Progenitor cell of endocrine pancreas (in vitro differentiated cells): ENCODE data around the gene ZNF76. TPM values are rescaled to one million over a fixed set of nuclear protein-coding genes. Genes with fewer than 3 reads are reported as not detected.

Experiments
- DNase-seq: peaks from one replicate; pipeline ENCODE4 v3.0.0; 2021; ENCODE audit warnings: low spot score; ENCODE audit not compliant: unreplicated experiment
- H3K27ac Mint-ChIP-seq: 2 replicates; pipeline ENCODE4 v1.8.0; 2021; ENCODE audit warnings: mild to moderate bottlenecking, moderate library complexity, mixed read lengths
- H3K27me3 Mint-ChIP-seq: 2 replicates; pipeline ENCODE4 v1.8.0; 2021; ENCODE audit warnings: mixed read lengths
- H3K36me3 Mint-ChIP-seq: 2 replicates; pipeline ENCODE4 v1.8.0; 2022; ENCODE audit warnings: mixed read lengths; ENCODE audit not compliant: insufficient read depth
- H3K4me1 Mint-ChIP-seq: 2 replicates; pipeline ENCODE4 v1.8.0; 2021; ENCODE audit warnings: low read depth, mixed read lengths
- H3K4me3 Mint-ChIP-seq: 2 replicates; pipeline ENCODE4 v1.8.0; 2021; ENCODE audit warnings: low read depth, mild to moderate bottlenecking, moderate library complexity, mixed read lengths
- H3K9me3 Mint-ChIP-seq: 2 replicates; pipeline ENCODE4 v1.8.0; 2021; ENCODE audit warnings: low read depth, mixed read lengths
- CTCF ChIP-seq: fragments of 200-600 bp; sonication (generic); IDR thresholded peaks from one replicate; pipeline ENCODE4 v1.5.0; 2021; ENCODE audit warnings: antibody characterized with exemption, mild to moderate bottlenecking; ENCODE audit not compliant: unreplicated experiment
- total RNA-seq: library from RNA; stranded (reverse); gene quantifications from 2 replicates; pipeline ENCODE4 v1.2.1, GENCODE V29; 2021

ZNF76 gene
- total RNA-seq, 1 donor from 2014 or later = 61.2 TPM

GRCh38 chr6:35258858-35259193 lies 709 bp upstream of the ZNF76 start:
- TF ChIP-seq CTCF = peak; percentile 25
- peak; percentile 22 for DNase-seq
- H3K4me3 Mint-ChIP-seq = peak overlapping the region; percentile 98
- peak overlapping the region; percentile 99 for H3K27ac Mint-ChIP-seq
- no peaks in the 10 kb centered on the region for H3K36me3 Mint-ChIP-seq
- H3K9me3 Mint-ChIP-seq = no peaks in the 10 kb centered on the region
- H3K4me1 Mint-ChIP-seq = peaks cover 27% of the 10 kb centered on the region
- H3K27me3 Mint-ChIP-seq = no peaks in the 10 kb centered on the region

GRCh38 chr6:35259948-35260590 lies 534 bp downstream of the ZNF76 start:
- no peak for TF ChIP-seq CTCF
- Mint-ChIP-seq H3K27me3 (no peaks in the 10 kb centered on the region), H3K4me1 (peaks cover 38% of the 10 kb centered on the region), H3K27ac (peak overlapping the region; percentile 97), H3K9me3 (no peaks in the 10 kb centered on the region), H3K4me3 (peak overlapping the region; percentile 98), H3K36me3 (no peaks in the 10 kb centered on the region)
- peak; percentile 66 for DNase-seq

- no peaks in the 10 kb centered on the region for H3K9me3 Mint-ChIP-seq
- TF ChIP-seq CTCF = no peak
Observed at GRCh38 chr6:35260591-35261570, 1.3 kb downstream of the ZNF76 start.

GRCh38 chr6:35262596-35262995 lies 3.1 kb downstream of the ZNF76 start:
- peak overlapping the region; percentile 17 for H3K27ac Mint-ChIP-seq
- H3K36me3 Mint-ChIP-seq = no peaks in the 10 kb centered on the region
- no peak overlapping the region for H3K4me3 Mint-ChIP-seq
- peaks cover 40% of the 10 kb centered on the region for H3K4me1 Mint-ChIP-seq
- H3K9me3 Mint-ChIP-seq = no peaks in the 10 kb centered on the region
- no peak for TF ChIP-seq CTCF
- no peaks in the 10 kb centered on the region for H3K27me3 Mint-ChIP-seq
- DNase-seq = no peak

More at GRCh38 chr6:35260591-35261570, 1.3 kb downstream of the ZNF76 start:
- Mint-ChIP-seq H3K27me3 (no peaks in the 10 kb centered on the region), H3K27ac (peak overlapping the region; percentile 97), H3K4me1 (peaks cover 38% of the 10 kb centered on the region), H3K36me3 (no peaks in the 10 kb centered on the region), H3K4me3 (peak overlapping the region; percentile 98)
- DNase-seq = no peak

- Mint-ChIP-seq H3K4me3 (no peak overlapping the region), H3K9me3 (no peaks in the 10 kb centered on the region), H3K36me3 (no peaks in the 10 kb centered on the region), H3K27me3 (no peaks in the 10 kb centered on the region), H3K27ac (no peak overlapping the region), H3K4me1 (peaks cover 42% of the 10 kb centered on the region)
- no peak for DNase-seq
- no peak for TF ChIP-seq CTCF
Observed at GRCh38 chr6:35264550-35265274, 5.2 kb downstream of the ZNF76 start.
